ENCODE measurements around the gene FAM135A.
"Not testable (repeated sequence)": the region's sequence is repeated elsewhere in the genome, so short reads cannot be mapped to it uniquely, and the experiment has no call there.

The FAM135A gene

GRCh38 chr6:70414813-70415212 lies 1.5 kb downstream of the FAM135A start:
- H3K36me3 ChIP-seq (ENCODE audit: control insufficient read depth, insufficient read depth, low read length), result peaks cover 3% of the 10 kb centered on the region
- H3K4me3 ChIP-seq (ENCODE audit: insufficient read depth, low read depth, low read length), result peak overlapping the region; percentile 93
- H3K4me1 ChIP-seq (ENCODE audit: control insufficient read depth, insufficient read depth, low read length), result no peaks in the 10 kb centered on the region
- H3K27ac ChIP-seq (ENCODE audit: insufficient read depth, low read depth, low read length, poor library complexity, severe bottlenecking), result no peak overlapping the region
- WGBS, 2 experiments, result 100% methylated on average over 2 of the region's 2 CpGs; no CpG with 5 or more reads in 1 of the 2 experiments
- no peaks in the 10 kb centered on the region for H3K27me3 ChIP-seq (ENCODE audit: control insufficient read depth, insufficient read depth, low read length, poor library complexity, severe bottlenecking)
- no peaks in the 10 kb centered on the region for H3K9me3 ChIP-seq (ENCODE audit: control insufficient read depth, low read length)

- peaks cover 3% of the 10 kb centered on the region for H3K36me3 ChIP-seq (ENCODE audit: control insufficient read depth, insufficient read depth, low read length)
- no peaks in the 10 kb centered on the region for H3K4me1 ChIP-seq (ENCODE audit: control insufficient read depth, insufficient read depth, low read length)
- H3K9me3 ChIP-seq (ENCODE audit: control insufficient read depth, low read length), result no peaks in the 10 kb centered on the region
- H3K27me3 ChIP-seq (ENCODE audit: control insufficient read depth, insufficient read depth, low read length, poor library complexity, severe bottlenecking), result no peaks in the 10 kb centered on the region
- no peak overlapping the region for H3K27ac ChIP-seq (ENCODE audit: insufficient read depth, low read depth, low read length, poor library complexity, severe bottlenecking)
- no peak overlapping the region for H3K4me3 ChIP-seq (ENCODE audit: insufficient read depth, low read depth, low read length)
Observed at GRCh38 chr6:70415247-70415646, 1.9 kb downstream of the FAM135A start.

- Histone ChIP-seq H3K36me3 (ENCODE audit: control insufficient read depth, insufficient read depth, low read length) (peaks cover 3% of the 10 kb centered on the region), H3K27ac (ENCODE audit: insufficient read depth, low read depth, low read length, poor library complexity, severe bottlenecking) (no peak overlapping the region), H3K9me3 (ENCODE audit: control insufficient read depth, low read length) (no peaks in the 10 kb centered on the region), H3K27me3 (ENCODE audit: control insufficient read depth, insufficient read depth, low read length, poor library complexity, severe bottlenecking) (no peaks in the 10 kb centered on the region), H3K4me1 (ENCODE audit: control insufficient read depth, insufficient read depth, low read length) (no peaks in the 10 kb centered on the region), H3K4me3 (ENCODE audit: insufficient read depth, low read depth, low read length) (no peak overlapping the region)
- no CpG with 5 or more reads among the region's 1 CpG for WGBS, 2 experiments
Observed at GRCh38 chr6:70415660-70416059, 2.4 kb downstream of the FAM135A start.

GRCh38 chr6:70421509-70421908 lies 8.2 kb downstream of the FAM135A start:
- Histone ChIP-seq H3K27ac (ENCODE audit: insufficient read depth, low read depth, low read length, poor library complexity, severe bottlenecking) (no peak overlapping the region), H3K9me3 (ENCODE audit: control insufficient read depth, low read length) (no peaks in the 10 kb centered on the region), H3K4me3 (ENCODE audit: insufficient read depth, low read depth, low read length) (no peak overlapping the region), H3K36me3 (ENCODE audit: control insufficient read depth, insufficient read depth, low read length) (peaks cover 12% of the 10 kb centered on the region), H3K4me1 (ENCODE audit: control insufficient read depth, insufficient read depth, low read length) (no peaks in the 10 kb centered on the region), H3K27me3 (ENCODE audit: control insufficient read depth, insufficient read depth, low read length, poor library complexity, severe bottlenecking) (no peaks in the 10 kb centered on the region)
- WGBS, 2 experiments, result 88 to 93% methylated on average over 2 of the region's 2 CpGs

GRCh38 chr6:70423189-70424134 lies 10.2 kb downstream of the FAM135A start:
- Histone ChIP-seq H3K36me3 (ENCODE audit: control insufficient read depth, insufficient read depth, low read length) (peaks cover 18% of the 10 kb centered on the region), H3K27me3 (ENCODE audit: control insufficient read depth, insufficient read depth, low read length, poor library complexity, severe bottlenecking) (no peaks in the 10 kb centered on the region)
- WGBS, 2 experiments, result 95 to 97% methylated on average over 4 to 5 of the region's 5 CpGs

GRCh38 chr6:70424291-70424690 lies 11.0 kb downstream of the FAM135A start:
- 98% methylated on average over 3 of the region's 3 CpGs for WGBS, 2 experiments
- Histone ChIP-seq H3K36me3 (ENCODE audit: control insufficient read depth, insufficient read depth, low read length) (peaks cover 17% of the 10 kb centered on the region), H3K27ac (ENCODE audit: insufficient read depth, low read depth, low read length, poor library complexity, severe bottlenecking) (no peak overlapping the region)

More at GRCh38 chr6:70423189-70424134, 10.2 kb downstream of the FAM135A start:
- Histone ChIP-seq H3K9me3 (ENCODE audit: control insufficient read depth, low read length) (no peaks in the 10 kb centered on the region), H3K4me1 (ENCODE audit: control insufficient read depth, insufficient read depth, low read length) (no peaks in the 10 kb centered on the region), H3K27ac (ENCODE audit: insufficient read depth, low read depth, low read length, poor library complexity, severe bottlenecking) (no peak overlapping the region), H3K4me3 (ENCODE audit: insufficient read depth, low read depth, low read length) (no peak overlapping the region)

GRCh38 chr6:70436320-70436719 lies 23.0 kb downstream of the FAM135A start:
- no peak overlapping the region for H3K27ac ChIP-seq (ENCODE audit: insufficient read depth, low read depth, low read length, poor library complexity, severe bottlenecking)
- no peaks in the 10 kb centered on the region for H3K27me3 ChIP-seq (ENCODE audit: control insufficient read depth, insufficient read depth, low read length, poor library complexity, severe bottlenecking)
- H3K4me3 ChIP-seq (ENCODE audit: insufficient read depth, low read depth, low read length), result no peak overlapping the region
- 93 to 98% methylated on average over 3 to 5 of the region's 5 CpGs for WGBS, 2 experiments
- H3K9me3 ChIP-seq (ENCODE audit: control insufficient read depth, low read length), result no peaks in the 10 kb centered on the region
- H3K36me3 ChIP-seq (ENCODE audit: control insufficient read depth, insufficient read depth, low read length), result peaks cover 5% of the 10 kb centered on the region
- no peaks in the 10 kb centered on the region for H3K4me1 ChIP-seq (ENCODE audit: control insufficient read depth, insufficient read depth, low read length)

More at GRCh38 chr6:70424291-70424690, 11.0 kb downstream of the FAM135A start:
- H3K9me3 ChIP-seq (ENCODE audit: control insufficient read depth, low read length), result no peaks in the 10 kb centered on the region
- H3K27me3 ChIP-seq (ENCODE audit: control insufficient read depth, insufficient read depth, low read length, poor library complexity, severe bottlenecking), result no peaks in the 10 kb centered on the region
- no peak overlapping the region for H3K4me3 ChIP-seq (ENCODE audit: insufficient read depth, low read depth, low read length)
- H3K4me1 ChIP-seq (ENCODE audit: control insufficient read depth, insufficient read depth, low read length), result no peaks in the 10 kb centered on the region

- Histone ChIP-seq H3K9me3 (ENCODE audit: control insufficient read depth, low read length) (no peaks in the 10 kb centered on the region), H3K4me3 (ENCODE audit: insufficient read depth, low read depth, low read length) (no peak overlapping the region), H3K27ac (ENCODE audit: insufficient read depth, low read depth, low read length, poor library complexity, severe bottlenecking) (no peak overlapping the region), H3K27me3 (ENCODE audit: control insufficient read depth, insufficient read depth, low read length, poor library complexity, severe bottlenecking) (no peaks in the 10 kb centered on the region), H3K36me3 (ENCODE audit: control insufficient read depth, insufficient read depth, low read length) (peaks cover 5% of the 10 kb centered on the region), H3K4me1 (ENCODE audit: control insufficient read depth, insufficient read depth, low read length) (no peaks in the 10 kb centered on the region)
- WGBS, 2 experiments, result 88 to 96% methylated on average over 2 of the region's 2 CpGs
Observed at GRCh38 chr6:70445001-70445400, 31.7 kb downstream of the FAM135A start.

- H3K4me3 ChIP-seq (ENCODE audit: insufficient read depth, low read depth, low read length); H3K27ac ChIP-seq (ENCODE audit: insufficient read depth, low read depth, low read length, poor library complexity, severe bottlenecking); H3K4me1 ChIP-seq (ENCODE audit: control insufficient read depth, insufficient read depth, low read length); H3K9me3 ChIP-seq (ENCODE audit: control insufficient read depth, low read length); H3K36me3 ChIP-seq (ENCODE audit: control insufficient read depth, insufficient read depth, low read length); H3K27me3 ChIP-seq (ENCODE audit: control insufficient read depth, insufficient read depth, low read length, poor library complexity, severe bottlenecking): not testable (repeated sequence)
- 96 to 97% methylated on average over 13 of the region's 13 CpGs for WGBS, 2 experiments
Observed at GRCh38 chr6:70447343-70448070, 34.2 kb downstream of the FAM135A start.

GRCh38 chr6:70453899-70454298 lies 40.6 kb downstream of the FAM135A start:
- not testable (repeated sequence) for H3K27me3 ChIP-seq (ENCODE audit: control insufficient read depth, insufficient read depth, low read length, poor library complexity, severe bottlenecking); H3K36me3 ChIP-seq (ENCODE audit: control insufficient read depth, insufficient read depth, low read length); H3K4me3 ChIP-seq (ENCODE audit: insufficient read depth, low read depth, low read length); H3K9me3 ChIP-seq (ENCODE audit: control insufficient read depth, low read length); H3K27ac ChIP-seq (ENCODE audit: insufficient read depth, low read depth, low read length, poor library complexity, severe bottlenecking); H3K4me1 ChIP-seq (ENCODE audit: control insufficient read depth, insufficient read depth, low read length)
- 92 to 93% methylated on average over 2 of the region's 2 CpGs for WGBS, 2 experiments
